LoVo (cell line): Measurements from ENCODE around the gene EPB41L3.
"Not testable (repeated sequence)": the region's sequence is repeated elsewhere in the genome, so short reads cannot be mapped to it uniquely, and the experiment has no call there.

Experiments
- DNase-seq: peaks from one replicate; pipeline ENCODE4 v3.0.0-alpha.2; 2016; ENCODE audit warnings: low spot score

The EPB41L3 gene

GRCh38 chr18:5530629-5531178 lies 13.1 kb downstream of the EPB41L3 start:
- no peak for DNase-seq

- DNase-seq = no peak
Measured at GRCh38 chr18:5529471-5529870, 14.3 kb downstream of the EPB41L3 start.

GRCh38 chr18:5527603-5528002 lies 16.2 kb downstream of the EPB41L3 start:
- no peak for DNase-seq

DNA sequence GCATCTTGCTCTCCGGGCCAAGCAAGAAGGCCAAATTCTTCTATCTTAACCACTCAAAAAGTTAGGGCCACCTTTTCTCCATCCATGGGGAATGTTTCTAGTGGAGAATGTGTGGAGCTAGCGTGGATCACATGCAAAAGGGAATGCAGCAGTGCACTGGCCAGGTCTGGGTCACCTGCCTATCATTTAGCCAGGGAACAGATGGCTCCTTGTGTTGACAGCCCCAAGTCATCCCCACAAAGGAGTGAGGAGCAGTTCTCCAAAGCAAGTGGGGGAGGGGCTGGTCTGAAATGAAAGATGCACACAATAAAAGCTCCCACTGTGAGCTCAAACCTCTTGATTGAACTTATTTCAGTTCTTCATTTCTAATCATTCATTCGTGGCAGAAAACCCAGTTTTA lies 19.1 kb downstream of the EPB41L3 start:
- no peak for DNase-seq

DNA sequence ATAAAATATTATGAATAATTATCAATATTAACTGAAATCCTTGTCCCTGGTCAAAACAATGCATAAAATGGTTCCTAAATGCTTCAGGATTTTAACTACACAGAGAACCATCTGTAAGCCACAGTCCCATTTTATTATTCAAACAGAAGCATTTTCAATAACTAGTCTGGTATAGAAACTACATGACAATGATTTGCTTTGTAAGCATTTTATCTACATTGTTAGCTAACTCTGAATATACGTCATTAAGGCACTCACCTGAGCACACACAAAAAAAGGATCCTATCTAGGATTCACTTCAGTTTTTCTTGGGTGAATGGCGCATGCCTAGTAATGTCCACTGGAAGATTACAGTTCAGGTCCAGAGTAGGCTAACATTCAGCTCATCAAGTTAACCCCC lies 22.8 kb downstream of the EPB41L3 start:
- no peak for DNase-seq

DNA sequence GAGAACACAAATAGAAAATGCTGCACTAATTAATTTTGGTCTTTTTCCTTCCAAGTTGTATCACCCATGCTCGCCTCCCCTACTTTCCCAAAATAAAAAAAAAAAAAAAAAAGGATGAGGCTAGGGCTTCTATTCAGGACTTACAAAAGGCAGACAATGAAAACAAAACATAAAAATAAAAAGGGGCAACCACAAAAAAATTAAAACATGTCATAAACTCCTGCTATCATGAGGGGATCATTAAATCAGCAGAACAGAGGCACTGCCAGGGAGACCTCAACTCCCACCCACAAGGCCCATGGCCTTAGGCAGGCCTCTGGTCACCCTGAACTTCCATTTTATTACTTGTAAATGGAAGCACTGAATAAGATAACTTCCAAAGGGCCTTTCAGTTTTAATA lies 23.3 kb downstream of the EPB41L3 start:
- DNase-seq = no peak

GRCh38 chr18:5519448-5520298 lies 24.1 kb downstream of the EPB41L3 start:
- no peak for DNase-seq

DNA sequence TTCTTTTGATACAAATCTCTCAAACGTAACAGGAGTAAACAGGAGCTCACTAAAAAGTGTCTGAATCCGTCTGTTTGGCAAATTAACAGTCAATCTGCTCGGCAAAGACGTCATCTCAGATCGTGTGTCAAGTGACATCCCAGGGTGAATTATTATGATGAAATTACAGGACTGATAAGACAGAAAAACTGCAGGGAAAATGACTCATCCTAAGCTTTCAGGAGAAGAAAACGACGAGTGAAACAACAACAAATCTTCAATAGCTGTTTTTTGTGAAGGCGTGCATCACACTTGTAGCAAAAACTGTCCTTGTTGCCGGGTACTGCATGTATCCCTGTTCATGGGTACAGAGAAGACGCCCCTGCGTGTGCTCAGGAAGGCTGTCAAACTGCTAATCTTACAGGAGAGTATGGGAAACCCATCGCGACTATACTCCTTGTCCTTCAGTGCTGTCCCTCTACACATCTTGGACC lies 24.9 kb downstream of the EPB41L3 start:
- DNase-seq = no peak

DNA sequence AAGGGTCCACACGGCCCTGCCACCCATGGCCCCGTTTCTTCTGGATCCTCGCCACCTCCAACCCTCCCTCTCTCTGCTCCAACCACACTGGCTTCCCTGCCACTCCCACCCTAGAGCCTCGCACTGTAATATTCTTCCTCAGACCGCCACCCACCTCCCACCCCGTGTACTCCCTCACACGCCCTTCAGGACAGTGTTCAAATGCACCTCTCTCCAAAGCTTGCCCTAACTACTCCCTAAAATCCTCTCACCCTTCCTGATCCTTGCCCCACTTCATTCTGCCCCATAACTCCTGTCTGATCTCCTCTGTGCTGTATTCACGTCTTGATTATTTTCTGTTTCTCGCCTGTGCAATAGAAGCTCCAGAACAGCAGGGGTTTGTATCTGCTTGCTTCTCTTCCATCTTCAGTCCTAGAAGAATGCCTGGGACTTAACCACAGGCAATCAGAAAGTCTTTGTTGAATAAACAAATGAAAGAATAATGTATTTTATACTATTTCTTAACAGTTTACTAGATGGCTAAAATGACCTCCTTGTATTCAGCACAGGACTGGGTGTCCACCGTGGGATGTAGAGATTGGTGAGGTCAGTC lies 25.5 kb downstream of the EPB41L3 start:
- DNase-seq = no peak

DNA sequence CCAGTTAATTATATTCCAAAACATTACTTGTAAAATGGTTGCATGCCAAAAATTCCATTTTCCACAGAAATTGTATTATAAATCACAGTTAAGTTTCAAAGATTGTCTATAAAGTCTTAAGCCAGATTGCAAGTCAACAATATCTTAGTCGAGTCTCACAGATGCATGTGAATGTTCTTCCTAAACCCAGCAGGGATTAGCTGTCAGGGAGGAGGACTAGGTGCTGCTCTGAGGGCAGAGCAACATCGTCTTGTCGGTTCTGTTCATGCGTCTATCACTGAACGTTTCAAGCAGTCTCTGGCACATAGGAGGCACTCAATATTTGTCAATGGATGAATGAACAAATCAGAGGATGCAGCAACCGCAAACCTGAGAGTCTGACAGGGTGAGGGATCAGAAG lies 27.0 kb downstream of the EPB41L3 start:
- no peak for DNase-seq

- DNase-seq = no peak
Measured at GRCh38 chr18:5515011-5515784, 28.6 kb downstream of the EPB41L3 start.

DNA sequence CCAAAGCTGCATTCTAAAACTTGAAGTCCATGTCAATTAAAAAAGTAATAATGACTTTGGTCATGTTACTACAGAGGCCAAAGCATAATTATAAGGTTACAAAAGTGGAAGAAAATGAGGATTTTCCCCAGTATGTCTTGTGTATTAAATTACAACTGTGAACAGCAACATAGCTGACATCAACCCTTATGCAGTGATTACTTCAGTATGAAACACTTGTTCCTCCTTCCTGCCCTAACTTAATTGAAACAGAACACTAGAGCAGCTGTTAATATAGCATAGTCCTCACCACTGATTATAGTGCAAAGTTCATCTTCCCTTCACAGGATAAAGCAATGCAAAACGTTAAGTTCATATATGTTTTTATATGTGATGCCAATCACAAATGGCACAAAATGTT lies 29.9 kb downstream of the EPB41L3 start:
- DNase-seq = no peak

GRCh38 chr18:5512176-5512575 lies 31.6 kb downstream of the EPB41L3 start:
- no peak for DNase-seq

DNA sequence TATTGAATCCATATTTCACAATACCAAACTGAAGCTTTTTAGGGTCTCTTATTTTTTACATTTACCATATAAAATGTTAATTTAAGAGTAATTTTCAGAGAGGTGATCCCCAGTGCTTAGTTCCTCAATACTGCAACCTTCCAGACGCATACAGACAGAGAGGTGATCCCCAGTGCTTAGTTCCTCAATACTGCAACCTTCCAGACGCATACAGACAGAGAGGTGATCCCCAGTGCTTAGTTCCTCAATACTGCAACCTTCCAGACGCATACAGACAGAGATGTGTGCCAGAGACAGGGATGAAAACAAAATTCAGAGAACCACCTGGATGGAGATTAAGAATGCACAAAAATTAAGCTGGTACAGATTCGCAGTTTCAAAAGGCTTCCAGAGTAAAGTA lies 32.3 kb downstream of the EPB41L3 start:
- not testable (repeated sequence) for DNase-seq

GRCh38 chr18:5510135-5510846 lies 33.5 kb downstream of the EPB41L3 start:
- no peak for DNase-seq

DNA sequence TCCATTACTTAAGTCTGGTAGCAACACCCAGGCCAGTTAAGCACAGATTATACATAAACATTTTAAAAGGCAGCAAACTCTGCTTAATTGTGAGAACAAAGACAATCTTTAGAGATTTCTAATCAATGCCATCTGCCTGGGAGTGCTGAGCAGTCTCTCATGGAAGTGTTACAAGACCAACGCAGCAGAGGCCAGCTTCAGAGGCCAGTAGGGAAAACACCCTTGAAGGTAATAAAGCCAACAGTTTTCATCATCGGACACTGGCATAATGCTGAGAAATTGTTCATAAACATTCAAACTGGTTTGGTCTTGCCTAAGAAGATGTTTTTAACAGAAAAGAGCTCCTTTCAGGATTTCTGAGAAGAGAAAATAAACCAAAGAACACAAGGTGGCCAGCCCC lies 35.0 kb downstream of the EPB41L3 start:
- DNase-seq = no peak

GRCh38 chr18:5507756-5508155 lies 36.0 kb downstream of the EPB41L3 start:
- no peak for DNase-seq

- no peak for DNase-seq
Measured at GRCh38 chr18:5506174-5506573, 37.6 kb downstream of the EPB41L3 start.

DNA sequence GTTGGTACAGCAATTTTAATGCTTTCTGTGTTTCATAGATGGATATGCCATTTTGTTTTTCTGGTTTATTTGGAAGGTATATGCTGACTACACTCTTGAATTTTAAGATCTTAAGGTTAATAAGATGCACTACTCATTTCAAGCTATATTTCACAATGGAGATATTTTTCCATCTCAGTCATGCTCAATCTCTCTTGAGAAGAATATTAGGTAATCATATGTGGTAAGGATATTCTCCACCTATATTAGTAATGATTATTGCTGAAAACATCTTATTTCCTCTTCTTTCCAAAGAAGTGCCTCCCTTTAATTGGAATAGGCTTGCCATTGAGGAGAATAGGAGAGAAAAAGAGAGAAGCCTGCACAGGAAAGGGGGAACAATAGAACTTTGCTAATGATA lies 40.1 kb downstream of the EPB41L3 start:
- no peak for DNase-seq

- no peak for DNase-seq
Measured at GRCh38 chr18:5500158-5500939, 43.4 kb downstream of the EPB41L3 start.

GRCh38 chr18:5498452-5498851 lies 45.3 kb downstream of the EPB41L3 start:
- DNase-seq = no peak
